H9 (cell line): ENCODE measurements around the gene PIP5K1C. TPM values are rescaled to one million over a fixed set of nuclear protein-coding genes. Genes with fewer than 3 reads are reported as not detected.

Experiments used
- DNase-seq: peaks from one replicate; pipeline ENCODE4 v3.0.0-alpha.2; 2017
- H2AFZ ChIP-seq: one replicate; pipeline ENCODE4 v1.6.1; 2013; ENCODE audit warnings: mild to moderate bottlenecking, low read length, control low read depth, moderate library complexity
- H2AK5ac ChIP-seq: 2 replicates; pipeline ENCODE4 v1.6.1; 2013; ENCODE audit warnings: low read length, control low read depth, mixed read lengths; ENCODE audit not compliant: insufficient read length
- H2BK120ac ChIP-seq: one replicate; pipeline ENCODE4 v1.6.1; 2013; ENCODE audit warnings: low read depth, mild to moderate bottlenecking, low read length, control low read depth, inconsistent platforms; ENCODE audit not compliant: poor library complexity, severe bottlenecking
- H2BK12ac ChIP-seq: 2 replicates; pipeline ENCODE4 v1.6.1; 2013; ENCODE audit warnings: low read length, control low read depth, mixed read lengths, low read depth; ENCODE audit not compliant: insufficient read length
- H2BK15ac ChIP-seq: 2 replicates; pipeline ENCODE4 v1.6.1; 2013; ENCODE audit warnings: low read depth, low read length, control low read depth
- H2BK20ac ChIP-seq: one replicate; pipeline ENCODE4 v1.6.1; 2013; ENCODE audit warnings: low read depth, mild to moderate bottlenecking, low read length, control low read depth, inconsistent platforms; ENCODE audit not compliant: poor library complexity, severe bottlenecking
- H2BK5ac ChIP-seq: 2 replicates; pipeline ENCODE4 v1.6.1; 2013; ENCODE audit warnings: low read length, control low read depth, mixed read lengths; ENCODE audit not compliant: insufficient read length
- H3K14ac ChIP-seq: 2 replicates; pipeline ENCODE4 v1.6.1; 2013; ENCODE audit warnings: low read length, control low read depth; ENCODE audit not compliant: insufficient read depth
- H3K18ac ChIP-seq: 2 replicates; pipeline ENCODE4 v1.6.1; 2013; ENCODE audit warnings: low read depth, mild to moderate bottlenecking, mixed read lengths, low read length, control low read depth; ENCODE audit not compliant: insufficient read length
- H3K23ac ChIP-seq: 2 replicates; pipeline ENCODE4 v1.6.1; 2013; ENCODE audit warnings: low read length, control low read depth, mixed read lengths, low read depth; ENCODE audit not compliant: insufficient read length
- H3K23me2 ChIP-seq: 2 replicates; pipeline ENCODE4 v1.6.1; 2013; ENCODE audit warnings: low read depth, mild to moderate bottlenecking, mixed read lengths, low read length, control low read depth; ENCODE audit not compliant: insufficient read length, poor library complexity, severe bottlenecking
- H3K27ac ChIP-seq: 2 replicates; pipeline ENCODE4 v1.5.1; 2013; ENCODE audit warnings: low read length, control low read depth, mixed read lengths, low read depth; ENCODE audit not compliant: insufficient read length
- H3K27me3 ChIP-seq: 2 replicates; pipeline ENCODE4 v1.6.1; 2013; ENCODE audit warnings: low read length, control low read depth, inconsistent platforms; ENCODE audit not compliant: insufficient read depth
- H3K4ac ChIP-seq: 2 replicates; pipeline ENCODE4 v1.6.1; 2013; ENCODE audit warnings: low read depth, mild to moderate bottlenecking, control low read depth, inconsistent platforms, low read length, moderate library complexity
- H3K4me1 ChIP-seq: 2 replicates; pipeline ENCODE4 v1.6.1; 2013; ENCODE audit warnings: low read length, control low read depth, inconsistent platforms; ENCODE audit not compliant: insufficient read depth
- H3K4me2 ChIP-seq: 2 replicates; pipeline ENCODE4 v1.6.1; 2013; ENCODE audit warnings: low read length, control low read depth, mixed read lengths; ENCODE audit not compliant: insufficient read length, insufficient read depth
- H3K56ac ChIP-seq: 2 replicates; pipeline ENCODE4 v1.6.1; 2013; ENCODE audit warnings: low read depth, mild to moderate bottlenecking, mixed read lengths, low read length, control low read depth; ENCODE audit not compliant: insufficient read length
- H3K79me1 ChIP-seq: 2 replicates; pipeline ENCODE4 v1.6.1; 2013; ENCODE audit warnings: low read depth, mild to moderate bottlenecking, moderate library complexity, low read length, control low read depth, inconsistent platforms; ENCODE audit not compliant: insufficient read depth, poor library complexity, severe bottlenecking
- H3K79me2 ChIP-seq: 2 replicates; pipeline ENCODE4 v1.6.1; 2013; ENCODE audit warnings: low read length, control low read depth, inconsistent platforms; ENCODE audit not compliant: insufficient read depth
- H3K9ac ChIP-seq: 2 replicates; pipeline ENCODE4 v1.6.1; 2013; ENCODE audit warnings: low read length, control low read depth, mixed read lengths; ENCODE audit not compliant: insufficient read length; ENCODE audit errors: extremely low read depth
- H3K9me3 ChIP-seq: one replicate; pipeline ENCODE4 v1.6.1; 2013; ENCODE audit warnings: low read depth, low read length, inconsistent platforms; ENCODE audit not compliant: control insufficient read depth
- H3T11ph ChIP-seq: one replicate; pipeline ENCODE4 v1.6.1; 2013; ENCODE audit warnings: mild to moderate bottlenecking, low read length, control low read depth, inconsistent platforms
- H4K20me1 ChIP-seq: one replicate; pipeline ENCODE4 v1.6.1; 2013; ENCODE audit not compliant: control insufficient read depth, insufficient read length, insufficient read depth
- H4K5ac ChIP-seq: 2 replicates; pipeline ENCODE4 v1.6.1; 2013; ENCODE audit warnings: low read depth, mild to moderate bottlenecking, mixed read lengths, low read length, control low read depth; ENCODE audit not compliant: insufficient read length
- H4K8ac ChIP-seq: replicated peaks from 2 replicates; pipeline ENCODE4 v1.6.1; 2013; ENCODE audit warnings: low read length, control low read depth, mixed read lengths, low read depth; ENCODE audit not compliant: insufficient read length
- H4K91ac ChIP-seq: 2 replicates; pipeline ENCODE4 v1.6.1; 2013; ENCODE audit warnings: low read depth, mild to moderate bottlenecking, moderate library complexity, mixed read lengths, low read length, control low read depth; ENCODE audit not compliant: insufficient read length
- H3K27ac Mint-ChIP-seq, 3 experiments: 2 replicates in 2 of 3; 3 replicates in 1 of 3; pipeline ENCODE4 v1.8.0; 2020 to 2021; ENCODE audit warnings: mixed read lengths in 3 of 3, mild to moderate bottlenecking in 1 of 3, moderate library complexity in 1 of 3
- H3K27me3 Mint-ChIP-seq: 2 replicates; pipeline ENCODE4 v1.8.0; 2021; ENCODE audit warnings: low read depth, mild to moderate bottlenecking, moderate library complexity, mixed read lengths
- H3K36me3 Mint-ChIP-seq, 3 experiments: 2 replicates in 2 of 3; 3 replicates in 1 of 3; pipeline ENCODE4 v1.8.0; 2020 to 2021; ENCODE audit warnings: low read depth in 3 of 3, mixed read lengths in 3 of 3; ENCODE audit not compliant: insufficient read depth in 1 of 3
- H3K4me1 Mint-ChIP-seq, 2 experiments: 2 replicates each; pipeline ENCODE4 v1.8.0; 2020; ENCODE audit warnings: mixed read lengths in 2 of 2
- H3K4me3 Mint-ChIP-seq, 2 experiments: 2 replicates in 1 of 2; 3 replicates in 1 of 2; pipeline ENCODE4 v1.8.0; 2020 to 2021; ENCODE audit warnings: mild to moderate bottlenecking in 2 of 2, mixed read lengths in 2 of 2, moderate library complexity in 1 of 2
- H3K9me3 Mint-ChIP-seq, 2 experiments: 2 replicates in 1 of 2; 3 replicates in 1 of 2; pipeline ENCODE4 v1.8.0; 2020; ENCODE audit warnings: mild to moderate bottlenecking in 2 of 2, mixed read lengths in 2 of 2, moderate library complexity in 1 of 2
- CTCF ChIP-seq: fragments of 200-600 bp; sonication (generic); conservative IDR thresholded peaks from 3 replicates; pipeline ENCODE4 v1.8.0; 2021; ENCODE audit warnings: antibody characterized with exemption, mild to moderate bottlenecking
- WGBS: extraction: QIAGEN DNeasy Blood & Tissue Kit; methylation state at CpG from one replicate; pipeline ENCODE4 v1.1.7; 2013; ENCODE audit warnings: missing lambda C conversion rate, low lambda C conversion rate, mixed read lengths; ENCODE audit not compliant: insufficient read length; ENCODE audit errors: extremely low coverage; 5-methylcytosine and 5-hydroxymethylcytosine counted together
- total RNA-seq: library from RNA; stranded (reverse); gene quantifications from 2 replicates; pipeline ENCODE4 v1.2.1, GENCODE V29; 2021

Gene PIP5K1C
- total RNA-seq, 1 experiment from 2014 or later = 41.7 TPM

GRCh38 chr19:3697671-3698385, 2.4 kb downstream of the PIP5K1C start:
- H4K20me1 ChIP-seq = no peaks in the 10 kb centered on the region

More at GRCh38 chr19:3697671-3698385, 2.4 kb downstream of the PIP5K1C start:
- no CpG with 5 or more reads among the region's 43 CpGs for WGBS
- Histone ChIP-seq H2AFZ (no peak overlapping the region), H3K4ac (no peak overlapping the region), H2AK5ac (no peak overlapping the region), H2BK5ac (no peak overlapping the region), H3K27me3 (no peaks in the 10 kb centered on the region), H3K14ac (no peak overlapping the region; the same call in 1 of the 2 replicates), H3K9ac (no peak overlapping the region), H3K27ac (no peak overlapping the region), H4K91ac (no peak overlapping the region), H3K79me2 (peaks cover 16% of the 10 kb centered on the region; the same call in 1 of the 2 replicates), H3T11ph (no peak overlapping the region), H2BK20ac (no peak overlapping the region), H3K18ac (no peak overlapping the region), H4K8ac (no peak overlapping the region), H3K23ac (no peak overlapping the region), H2BK12ac (no peak overlapping the region), H3K79me1 (no peaks in the 10 kb centered on the region), H2BK15ac (no peak overlapping the region), H4K5ac (no peak overlapping the region), H3K56ac (no peak overlapping the region), H3K4me1 (no peaks in the 10 kb centered on the region; the same call in 1 of the 2 replicates), H3K4me2 (no peak overlapping the region), H3K9me3 (no peaks in the 10 kb centered on the region), H3K23me2 (peaks cover 8% of the 10 kb centered on the region), H2BK120ac (no peak overlapping the region)
- TF ChIP-seq CTCF = no peak
- no peaks in the 10 kb centered on the region; a peak in 2 of 5 replicates for H3K9me3 Mint-ChIP-seq
- H3K4me3 Mint-ChIP-seq = peak overlapping the region; percentile 38 to 63; a peak in 2 of 5 replicates
- H3K36me3 Mint-ChIP-seq = peaks cover 0 to 5% (median 0%) of the 10 kb centered on the region in 3 experiments; a peak in 4 of 7 replicates
- no peak overlapping the region; a peak in 1 of 7 replicates for H3K27ac Mint-ChIP-seq
- DNase-seq = no peak
- no peaks in the 10 kb centered on the region for H3K27me3 Mint-ChIP-seq
- peaks cover 0 to 10% of the 10 kb centered on the region in 2 experiments; a peak in 2 of 4 replicates for H3K4me1 Mint-ChIP-seq
